Heart left ventricle (tissue), 16 donors: Measurements from ENCODE around the gene DNAJA3. TPM values are rescaled to one million over a fixed set of nuclear protein-coding genes. Genes with fewer than 3 reads are reported as not detected.

Source experiments
- ATAC-seq, 4 donors: fragments of 200-7000 bp; cut with Tn5 transposase; one replicate each; pipeline ENCODE4 v1.9.1; 2020 to 2022; ENCODE audit warnings: moderate library complexity in 4 of 4, mild to moderate bottlenecking in 3 of 4, moderate number of reproducible peaks in 1 of 4
- DNase-seq, 5 donors: peaks; one replicate each; pipeline ENCODE4 v3.0.0-alpha.2; 2020
- H3K27ac ChIP-seq, 12 donors: fragments of 200-600 bp; sonication (generic) in 4 of 12; one replicate each; pipeline versions ENCODE4 v1.5.0 to v1.8.0; 2016 to 2022; ENCODE audit warnings: mild to moderate bottlenecking in 2 of 12
- H3K27me3 ChIP-seq, 9 donors: fragments of 200-600 bp; sonication (generic) in 2 of 9; one replicate each; pipeline versions ENCODE4 v1.5.1 to v1.8.0; 2016 to 2022; ENCODE audit warnings: mild to moderate bottlenecking in 3 of 9
- H3K36me3 ChIP-seq, 9 donors: fragments of 200-600 bp; sonication (generic) in 2 of 9; one replicate each; pipeline versions ENCODE4 v1.5.0 to v1.8.0; 2018 to 2022; ENCODE audit warnings: mild to moderate bottlenecking in 2 of 9
- H3K4me1 ChIP-seq, 12 donors: fragments of 200-600 bp; sonication (generic) in 4 of 12; one replicate each; pipeline versions ENCODE4 v1.5.0 to v1.8.0; 2016 to 2022; ENCODE audit warnings: mild to moderate bottlenecking in 3 of 12
- H3K4me3 ChIP-seq, 12 donors: fragments of 200-600 bp; sonication (generic) in 4 of 12; one replicate each; pipeline versions ENCODE4 v1.5.0 to v1.8.0; 2017 to 2022; ENCODE audit warnings: mild to moderate bottlenecking in 9 of 12, moderate library complexity in 4 of 12
- H3K9me3 ChIP-seq, 12 donors: fragments of 200-600 bp; sonication (generic) in 4 of 12; one replicate each; pipeline versions ENCODE4 v1.5.0 to v1.8.0; 2016 to 2022; ENCODE audit warnings: mild to moderate bottlenecking in 1 of 12
- POLR2A ChIP-seq, 2 donors: fragments of 450-650 bp; IDR thresholded peaks; one replicate each; pipeline ENCODE4 v1.6.1; 2017; ENCODE audit warnings: antibody characterized with exemption in 2 of 2, mild to moderate bottlenecking in 2 of 2, moderate library complexity in 2 of 2
- WGBS, 4 donors: extraction: QIAGEN DNeasy Blood & Tissue Kit in 2 of 4; methylation state at CpG; one replicate each; pipeline versions ENCODE4 v1.1.5 to v1.1.7; 2013 to 2018; 5-methylcytosine and 5-hydroxymethylcytosine counted together
- intact Hi-C, 10 donors: fragments of 100-400 bp; cut with DNase I; formaldehyde crosslinking; loops; one replicate each; pipeline versions ENCODE4 v1.11.1 to v1.14.2; 2022
- polyA plus RNA-seq, 2 donors: library from polyadenylated mRNA; stranded (reverse); fragments of 200-250 nt; gene quantifications; one replicate each; pipeline ENCODE4 v1.2.3, GENCODE V29; 2013
- total RNA-seq, 9 donors: library from RNA; depleted of rRNA in 2 of 9; stranded (reverse); fragments of >200 nt in 2 of 9; fragmentation: NEBNext Ultra II Directional in 3 of 9; extraction: Animal tissue kit (Norgen Biotek cat#: 25700) in 3 of 9; gene quantifications; one replicate each; pipeline versions ENCODE4 v1.1.0 to v1.2.4, GENCODE V29; 2016 to 2023
- TF ChIP-seq, protein P1 (sequence below), 12 donors: fragments of 200-600 bp; sonication (generic) in 4 of 12; IDR thresholded peaks; one replicate each; pipeline versions ENCODE4 v1.5.0 to v1.8.0; 2018 to 2022; ENCODE audit warnings: antibody characterized with exemption in 12 of 12, mild to moderate bottlenecking in 5 of 12
- donor health status: ischemic (EF 13 %, LVEDD 7.1; RV severe dilation, severe dysfunction).
- donor health status: healthy with polysubstance abuse.
- donor health status: DM: no; HTN: yes; CAD: no.
- donor health status: DM: no; HTN: no; CAD: no.
- donor health status: ischemic (EF 25% LVEDD 6.9; RV normal size, moderate dysfunction).
- donor health status: ischemic (EF 25% LVEDD 5.7; RV mildly dilated, moderate dysfunction).
- donor health status: healthy.
- donor health status: DM: yes; HTN: yes; CAD: no.
- donor health status: ischemic (EF 35%, LVEDD 5.7; RV mildly dilated, moderate dysfunction).
- donor health status: nonischemic (EF 11% LVEDD 7.7; RV severe dilation, severe dysfunction).
- donor health status: DM: yes; HTN: yes; CAD: no.
- donor health status: PGD.
- donor health status: ischemic (EF 29% LVEDD 5.4; RV normal size, mild dysfunction).
- donor health status: nonischemic (EF 23%, LVEDD 6.1; RV moderate dilation, normal function).

DNAJA3 gene
- total and polyA plus RNA-seq, 11 donors = 47.4 to 88.4 (median 59.7) TPM

DNA sequence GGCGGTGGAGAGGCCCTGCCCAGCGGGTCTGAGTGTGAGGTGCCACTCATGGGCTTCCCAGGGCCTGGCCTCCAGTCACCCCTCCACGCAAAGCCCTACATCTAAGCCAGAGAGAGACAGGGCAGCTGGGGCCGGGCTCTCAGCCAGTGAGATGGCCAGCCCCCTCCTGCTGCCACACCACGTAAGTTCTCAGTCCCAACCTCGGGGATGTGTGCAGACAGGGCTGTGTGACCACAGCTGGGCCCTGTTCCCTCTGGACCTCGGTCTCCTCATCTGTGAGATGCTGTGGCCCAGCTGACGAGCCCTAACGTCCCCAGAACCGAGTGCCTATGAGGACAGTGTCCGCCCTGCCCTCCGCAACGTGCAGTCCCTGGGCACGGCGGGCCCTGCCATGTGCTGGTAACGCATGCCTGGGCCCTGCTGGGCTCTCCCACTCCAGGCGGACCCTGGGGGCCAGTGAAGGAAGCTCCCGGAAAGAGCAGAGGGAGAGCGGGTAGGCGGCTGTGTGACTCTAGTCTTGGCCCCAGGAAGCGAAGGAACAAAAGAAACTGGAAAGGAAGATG lies 42.8 kb upstream of the DNAJA3 start:
- Histone ChIP-seq H3K9me3 (no peaks in the 10 kb centered on the region), H3K36me3 (peaks cover 0 to 75% (median 21%) of the 10 kb centered on the region in 9 donors), H3K4me3 (no peak overlapping the region), H3K4me1 (peaks cover 0 to 46% (median 16%) of the 10 kb centered on the region in 12 donors), H3K27ac (peak overlapping the region in 3 of 12 donors; percentile 1 to 33 (median 18)), H3K27me3 (no peaks in the 10 kb centered on the region)
- intact Hi-C loops = no loop called here
- peak in 2 of 5 donors; percentile 33 to 46 for DNase-seq
- WGBS, 4 donors = 82 to 85% (median 84%) methylated on average over 17 to 21 of the region's 21 CpGs
- no peak for ATAC-seq
- TF ChIP-seq, protein P1, sequence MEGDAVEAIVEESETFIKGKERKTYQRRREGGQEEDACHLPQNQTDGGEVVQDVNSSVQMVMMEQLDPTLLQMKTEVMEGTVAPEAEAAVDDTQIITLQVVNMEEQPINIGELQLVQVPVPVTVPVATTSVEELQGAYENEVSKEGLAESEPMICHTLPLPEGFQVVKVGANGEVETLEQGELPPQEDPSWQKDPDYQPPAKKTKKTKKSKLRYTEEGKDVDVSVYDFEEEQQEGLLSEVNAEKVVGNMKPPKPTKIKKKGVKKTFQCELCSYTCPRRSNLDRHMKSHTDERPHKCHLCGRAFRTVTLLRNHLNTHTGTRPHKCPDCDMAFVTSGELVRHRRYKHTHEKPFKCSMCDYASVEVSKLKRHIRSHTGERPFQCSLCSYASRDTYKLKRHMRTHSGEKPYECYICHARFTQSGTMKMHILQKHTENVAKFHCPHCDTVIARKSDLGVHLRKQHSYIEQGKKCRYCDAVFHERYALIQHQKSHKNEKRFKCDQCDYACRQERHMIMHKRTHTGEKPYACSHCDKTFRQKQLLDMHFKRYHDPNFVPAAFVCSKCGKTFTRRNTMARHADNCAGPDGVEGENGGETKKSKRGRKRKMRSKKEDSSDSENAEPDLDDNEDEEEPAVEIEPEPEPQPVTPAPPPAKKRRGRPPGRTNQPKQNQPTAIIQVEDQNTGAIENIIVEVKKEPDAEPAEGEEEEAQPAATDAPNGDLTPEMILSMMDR (IDR thresholded peaks at IDR 0.05) = no peak
- no peak for TF ChIP-seq POLR2A (IDR thresholded peaks at IDR 0.05)

DNA sequence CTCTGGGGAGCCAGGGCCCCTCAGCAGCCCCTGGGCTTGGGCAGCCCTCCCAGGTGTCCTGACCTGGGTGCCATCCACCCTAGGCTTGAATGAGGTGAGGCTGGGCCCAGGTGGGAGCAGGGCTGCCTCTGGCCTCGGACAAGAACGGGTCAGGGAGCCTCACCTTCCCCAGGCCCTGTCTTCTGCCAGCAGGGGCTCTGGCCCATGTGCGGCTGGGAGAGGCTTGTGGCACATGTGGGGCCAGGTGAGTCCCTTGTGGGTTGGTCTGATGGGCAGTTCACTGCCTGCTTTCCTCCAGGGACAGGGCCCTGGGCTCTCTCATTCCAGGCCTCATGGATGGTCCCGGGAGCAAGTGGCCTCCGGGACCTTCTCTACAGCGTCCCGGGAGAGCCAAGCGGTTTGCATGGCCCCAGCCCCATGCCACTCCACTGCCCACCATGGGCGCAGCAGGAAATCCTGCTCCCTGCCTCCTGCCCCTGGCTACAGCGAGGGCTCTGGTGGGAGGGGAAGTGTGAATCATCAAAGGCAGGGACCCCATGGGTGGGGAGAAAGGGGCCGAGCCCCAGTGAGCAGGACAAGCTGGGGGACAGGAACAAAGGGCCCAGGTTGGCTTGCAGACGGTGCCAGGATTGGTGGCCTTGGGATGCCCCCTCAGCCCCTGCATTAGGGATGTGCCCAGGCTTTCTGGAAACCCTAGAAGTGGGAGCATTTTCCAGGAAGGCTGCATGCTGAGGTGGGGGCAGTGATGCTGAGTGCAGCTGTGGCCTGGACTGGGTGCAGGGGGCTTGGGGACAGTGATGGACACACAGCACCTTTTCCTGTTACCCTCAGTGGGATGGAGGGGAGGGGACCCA lies 41.9 kb upstream of the DNAJA3 start:
- Histone ChIP-seq H3K27ac (peak overlapping the region in 1 of 12 donors; percentile 1), H3K4me3 (no peak overlapping the region), H3K4me1 (peaks cover 0 to 49% (median 14%) of the 10 kb centered on the region in 12 donors), H3K27me3 (no peaks in the 10 kb centered on the region), H3K9me3 (no peaks in the 10 kb centered on the region), H3K36me3 (peaks cover 0 to 84% (median 23%) of the 10 kb centered on the region in 9 donors)
- intact Hi-C loops = no loop called here
- ATAC-seq (no peak), DNase-seq (peak in 1 of 5 donors; percentile 59)
- 77 to 94% (median 87%) methylated on average over 3 to 12 of the region's 12 CpGs for WGBS, 4 donors
- TF ChIP-seq, protein P1 (IDR thresholded peaks at IDR 0.05) = no peak
- no peak for TF ChIP-seq POLR2A (IDR thresholded peaks at IDR 0.05)

DNA sequence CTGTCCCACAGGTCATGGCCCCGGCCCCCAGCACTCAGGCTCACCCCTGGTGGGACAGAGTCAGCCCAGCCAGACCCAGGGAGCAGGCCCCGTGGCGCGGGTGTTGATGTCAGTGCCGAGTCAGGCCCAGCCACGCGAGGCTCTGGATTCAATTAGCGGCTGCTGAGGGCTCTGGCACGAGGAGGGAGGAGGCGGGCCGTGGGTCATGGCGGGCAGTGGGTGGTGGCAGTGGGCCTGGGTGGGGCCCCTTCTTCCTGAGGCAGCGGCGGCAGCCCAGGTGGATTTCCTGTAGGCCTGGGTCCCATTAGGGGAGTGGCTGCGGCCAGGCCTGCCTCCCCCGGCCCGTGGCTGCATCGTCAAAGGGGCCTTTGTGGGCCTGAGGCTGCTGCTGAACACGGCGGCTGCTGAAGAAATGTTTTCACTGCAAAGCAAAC lies 41.1 kb upstream of the DNAJA3 start:
- ATAC-seq (peak in 1 of 4 donors; percentile 2), DNase-seq (peak in 2 of 5 donors; percentile 48 to 55)
- H3K4me1 ChIP-seq = peaks cover 0 to 53% (median 17%) of the 10 kb centered on the region in 12 donors
- 60 to 78% (median 72%) methylated on average over 4 to 20 of the region's 20 CpGs for WGBS, 4 donors
- intact Hi-C loops = no loop called here
- no peak overlapping the region for H3K4me3 ChIP-seq
- H3K27ac ChIP-seq = peak overlapping the region in 1 of 12 donors; percentile 14
- no peaks in the 10 kb centered on the region for H3K27me3 ChIP-seq
- TF ChIP-seq, protein P1 (IDR thresholded peaks at IDR 0.05) = no peak
- TF ChIP-seq POLR2A (IDR thresholded peaks at IDR 0.05) = no peak
- peaks cover 0 to 91% (median 23%) of the 10 kb centered on the region in 9 donors for H3K36me3 ChIP-seq
- no peaks in the 10 kb centered on the region for H3K9me3 ChIP-seq
